Endothelial cell (in vitro differentiated cells): Measurements from ENCODE around the gene GFM1. TPM values are rescaled to one million over a fixed set of nuclear protein-coding genes. Genes with fewer than 3 reads are reported as not detected.

Experiments
- DNase-seq: peaks from one replicate; pipeline ENCODE4 v3.0.0; 2021; ENCODE audit warnings: low spot score
- H3K27ac Mint-ChIP-seq: one replicate; pipeline ENCODE4 v1.8.0; 2021; ENCODE audit warnings: mixed read lengths, inconsistent platforms; ENCODE audit not compliant: unreplicated experiment
- H3K27me3 Mint-ChIP-seq: one replicate; pipeline ENCODE4 v1.8.0; 2021; ENCODE audit warnings: mild to moderate bottlenecking, moderate library complexity, mixed read lengths, inconsistent platforms; ENCODE audit not compliant: unreplicated experiment
- H3K36me3 Mint-ChIP-seq: one replicate; pipeline ENCODE4 v1.8.0; 2021; ENCODE audit warnings: mild to moderate bottlenecking, low read depth, mixed read lengths, inconsistent platforms; ENCODE audit not compliant: unreplicated experiment
- H3K4me1 Mint-ChIP-seq: one replicate; pipeline ENCODE4 v1.8.0; 2021; ENCODE audit warnings: mild to moderate bottlenecking, mixed read lengths, inconsistent platforms; ENCODE audit not compliant: unreplicated experiment
- H3K4me3 Mint-ChIP-seq: one replicate; pipeline ENCODE4 v1.8.0; 2021; ENCODE audit warnings: mild to moderate bottlenecking, mixed read lengths, inconsistent platforms; ENCODE audit not compliant: unreplicated experiment
- H3K9me3 Mint-ChIP-seq: one replicate; pipeline ENCODE4 v1.8.0; 2021; ENCODE audit warnings: mixed read lengths, inconsistent platforms; ENCODE audit not compliant: unreplicated experiment
- total RNA-seq: library from RNA; stranded (reverse); fragmentation: NEBNext Ultra II Directional; extraction: Animal tissue kit (Norgen Biotek cat#: 25700); gene quantifications from one replicate; pipeline ENCODE4 v1.2.1, GENCODE V29; 2021; ENCODE audit not compliant: unreplicated experiment
- TF ChIP-seq, protein P1 (sequence below): fragments of 200-600 bp; sonication (generic); IDR thresholded peaks from one replicate; pipeline ENCODE4 v1.5.0; 2021; ENCODE audit warnings: antibody characterized with exemption; ENCODE audit not compliant: unreplicated experiment

The GFM1 gene
- total RNA-seq, 1 donor from 2014 or later: 71.2 TPM

DNA sequence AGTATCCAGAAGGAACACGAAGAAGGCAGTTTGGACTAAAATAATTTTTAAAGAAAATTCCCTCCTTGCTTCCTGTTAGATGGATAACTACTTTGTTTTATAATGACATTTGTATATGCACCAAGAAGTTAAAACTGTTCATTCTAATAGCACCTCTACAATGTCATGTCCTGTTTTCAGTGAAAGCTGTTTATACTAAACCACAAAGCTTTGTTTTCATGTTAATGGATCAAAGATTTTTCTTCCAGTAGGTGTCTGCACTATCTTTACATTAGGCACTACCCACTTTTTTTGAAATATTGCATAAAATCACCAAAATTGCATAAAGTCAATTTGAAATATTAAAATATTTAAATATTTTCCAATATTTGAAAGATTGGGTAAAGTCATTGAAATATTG, 77.8 kb downstream of the GFM1 start:
- no peak for DNase-seq
- Mint-ChIP-seq H3K9me3 (no peaks in the 10 kb centered on the region), H3K27me3 (peaks cover 16% of the 10 kb centered on the region), H3K4me1 (peaks cover 42% of the 10 kb centered on the region), H3K36me3 (peaks cover 26% of the 10 kb centered on the region), H3K27ac (no peak overlapping the region), H3K4me3 (no peak overlapping the region)
- TF ChIP-seq, protein P1, sequence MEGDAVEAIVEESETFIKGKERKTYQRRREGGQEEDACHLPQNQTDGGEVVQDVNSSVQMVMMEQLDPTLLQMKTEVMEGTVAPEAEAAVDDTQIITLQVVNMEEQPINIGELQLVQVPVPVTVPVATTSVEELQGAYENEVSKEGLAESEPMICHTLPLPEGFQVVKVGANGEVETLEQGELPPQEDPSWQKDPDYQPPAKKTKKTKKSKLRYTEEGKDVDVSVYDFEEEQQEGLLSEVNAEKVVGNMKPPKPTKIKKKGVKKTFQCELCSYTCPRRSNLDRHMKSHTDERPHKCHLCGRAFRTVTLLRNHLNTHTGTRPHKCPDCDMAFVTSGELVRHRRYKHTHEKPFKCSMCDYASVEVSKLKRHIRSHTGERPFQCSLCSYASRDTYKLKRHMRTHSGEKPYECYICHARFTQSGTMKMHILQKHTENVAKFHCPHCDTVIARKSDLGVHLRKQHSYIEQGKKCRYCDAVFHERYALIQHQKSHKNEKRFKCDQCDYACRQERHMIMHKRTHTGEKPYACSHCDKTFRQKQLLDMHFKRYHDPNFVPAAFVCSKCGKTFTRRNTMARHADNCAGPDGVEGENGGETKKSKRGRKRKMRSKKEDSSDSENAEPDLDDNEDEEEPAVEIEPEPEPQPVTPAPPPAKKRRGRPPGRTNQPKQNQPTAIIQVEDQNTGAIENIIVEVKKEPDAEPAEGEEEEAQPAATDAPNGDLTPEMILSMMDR: no peak

DNA sequence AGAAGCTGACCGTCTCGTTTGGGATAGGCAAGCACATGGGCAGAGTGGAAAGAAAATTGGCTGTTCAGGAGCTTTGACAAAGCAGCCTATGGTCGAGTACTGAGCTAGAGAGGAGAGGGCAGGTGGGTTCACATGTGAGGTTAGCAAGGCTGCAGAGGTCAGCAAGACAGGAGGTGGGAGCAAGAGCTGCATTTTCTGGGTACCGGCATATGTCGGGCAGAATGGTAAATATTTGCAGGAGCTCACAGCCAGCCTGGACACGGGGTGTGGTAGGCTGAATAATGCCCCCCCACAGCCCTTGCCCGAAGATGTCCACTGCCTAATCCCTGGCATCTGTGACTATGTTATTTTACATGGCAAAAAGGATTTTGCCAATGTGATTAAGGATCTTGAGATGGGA, 79.7 kb downstream of the GFM1 start:
- no peak for DNase-seq
- TF ChIP-seq, protein P1: no peak
- Mint-ChIP-seq H3K27me3 (peaks cover 15% of the 10 kb centered on the region), H3K27ac (peak overlapping the region; percentile 74), H3K4me1 (peaks cover 38% of the 10 kb centered on the region), H3K9me3 (no peaks in the 10 kb centered on the region), H3K4me3 (no peak overlapping the region), H3K36me3 (peaks cover 26% of the 10 kb centered on the region)

DNA sequence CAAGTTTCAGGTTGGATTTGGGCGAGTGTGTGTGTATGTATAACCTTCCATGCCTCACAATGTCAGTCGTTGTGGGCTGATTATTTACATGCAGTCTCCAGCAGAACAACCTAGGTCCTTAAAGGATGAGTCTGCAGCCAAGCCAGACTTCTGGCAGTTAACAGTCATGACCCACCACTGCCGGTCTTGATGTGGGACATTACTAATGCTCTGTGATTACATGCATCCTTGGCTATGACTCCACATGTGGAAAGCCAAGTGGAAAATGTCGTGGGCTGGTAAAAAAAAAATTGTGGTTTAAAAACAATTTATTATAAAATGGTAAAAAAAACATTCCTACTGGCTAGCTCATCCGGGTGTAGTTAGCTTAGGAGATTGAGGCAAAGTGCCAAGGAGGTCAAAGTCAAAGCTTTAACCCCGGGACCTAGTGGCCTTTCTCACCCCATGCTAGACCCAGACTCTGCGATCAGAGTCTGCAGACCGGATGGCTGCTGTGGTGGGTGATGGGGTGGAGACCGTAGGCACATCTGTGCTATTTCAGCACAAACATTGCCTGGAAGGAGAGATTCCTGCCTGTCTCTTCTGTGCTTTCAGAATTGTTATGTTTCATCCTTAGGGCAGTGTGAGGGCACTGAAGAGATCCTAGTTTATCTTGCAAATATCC, 81.2 kb downstream of the GFM1 start:
- Mint-ChIP-seq H3K9me3 (no peaks in the 10 kb centered on the region), H3K4me3 (no peak overlapping the region), H3K36me3 (peaks cover 20% of the 10 kb centered on the region), H3K27me3 (peaks cover 13% of the 10 kb centered on the region), H3K27ac (peak overlapping the region; percentile 19), H3K4me1 (peaks cover 28% of the 10 kb centered on the region)
- TF ChIP-seq, protein P1: no peak
- DNase-seq: no peak

DNA sequence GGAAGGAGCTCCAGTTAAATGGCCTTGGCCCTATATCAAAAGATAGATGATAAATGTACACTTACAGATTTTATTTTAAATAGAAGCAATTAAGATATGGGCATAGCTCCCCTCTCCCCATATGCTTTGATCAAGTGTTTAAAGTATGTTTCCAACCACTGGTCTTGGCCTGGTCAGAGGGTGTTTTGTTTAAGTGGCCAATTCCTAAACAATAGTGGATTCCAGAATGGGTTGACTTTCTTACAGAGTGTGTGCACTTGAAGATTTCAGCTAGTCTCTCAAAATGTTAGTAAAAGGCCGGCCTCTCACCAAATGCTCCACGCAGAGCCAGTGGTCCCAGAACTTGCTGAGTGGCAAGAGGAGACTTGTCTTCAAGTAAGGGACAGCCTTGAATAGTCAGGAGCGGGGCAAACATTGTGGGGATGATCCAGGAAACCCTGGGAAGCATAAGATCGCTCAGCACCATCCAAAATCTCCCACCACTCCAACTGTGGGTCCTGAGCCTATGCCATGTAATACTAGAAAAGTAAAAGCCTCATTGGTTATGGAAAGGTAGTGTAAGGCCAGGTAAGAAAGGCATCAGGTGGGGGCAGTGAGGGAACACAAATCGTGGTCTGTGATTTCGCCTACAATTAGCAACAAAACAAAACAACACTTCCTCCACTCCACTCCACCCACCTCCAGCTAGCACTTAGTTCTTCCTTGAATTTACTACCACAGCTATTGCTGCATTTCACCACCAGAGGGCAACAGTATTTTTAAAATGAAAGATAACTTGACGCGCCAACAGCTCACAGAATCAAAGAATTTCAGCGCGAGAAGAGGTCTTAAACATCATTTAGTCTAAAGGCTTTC, 83.1 kb downstream of the GFM1 start:
- H3K4me1 Mint-ChIP-seq: peaks cover 21% of the 10 kb centered on the region
- no peak overlapping the region for H3K4me3 Mint-ChIP-seq
- peak; percentile 51 for DNase-seq
- peaks cover 11% of the 10 kb centered on the region for H3K36me3 Mint-ChIP-seq
- peaks cover 16% of the 10 kb centered on the region for H3K27me3 Mint-ChIP-seq
- no peaks in the 10 kb centered on the region for H3K9me3 Mint-ChIP-seq
- TF ChIP-seq, protein P1: peak; percentile 85
- H3K27ac Mint-ChIP-seq: peak overlapping the region; percentile 70

DNA sequence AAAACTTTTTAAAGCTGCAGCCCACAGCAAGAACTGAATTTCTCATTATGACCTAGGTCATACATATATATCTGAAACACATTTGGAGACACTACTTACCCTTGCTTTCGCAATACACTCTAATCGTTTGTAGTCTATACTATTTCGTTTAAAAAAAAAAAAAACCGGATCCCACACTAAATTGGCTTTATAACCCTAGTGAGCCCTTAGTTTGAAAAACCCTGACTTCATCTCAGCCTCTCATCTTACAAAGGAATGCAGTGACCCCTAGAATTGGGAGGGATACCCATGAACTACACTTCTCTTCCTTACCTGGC, 83.7 kb downstream of the GFM1 start:
- H3K9me3 Mint-ChIP-seq: no peaks in the 10 kb centered on the region
- peaks cover 17% of the 10 kb centered on the region for H3K4me1 Mint-ChIP-seq
- peaks cover 8% of the 10 kb centered on the region for H3K36me3 Mint-ChIP-seq
- no peak for DNase-seq
- H3K27me3 Mint-ChIP-seq: peaks cover 14% of the 10 kb centered on the region
- no peak overlapping the region for H3K27ac Mint-ChIP-seq
- TF ChIP-seq, protein P1: peak; percentile 19
- no peak overlapping the region for H3K4me3 Mint-ChIP-seq
